Central memory CD8-positive, alpha-beta T cell (primary cell): ENCODE results near the gene USE1.

ENCODE experiments used
- ATAC-seq: fragments of 150-1000 bp; cut with Tn5 transposase; replicated peaks from 2 replicates; pipeline ENCODE4 v1.10.0; 2022; ENCODE audit warnings: mild to moderate bottlenecking, moderate FRiP score, moderate number of reproducible peaks; ENCODE audit not compliant: poor library complexity, severe bottlenecking; ENCODE audit errors: extremely low read depth
- DNase-seq, 2 donors: peaks; one replicate each; pipeline ENCODE4 v3.0.0; 2021; ENCODE audit warnings: low spot score in 2 of 2
- H3K27ac Mint-ChIP-seq: one replicate; pipeline ENCODE4 v1.8.0; 2022; ENCODE audit warnings: low read depth, mild to moderate bottlenecking, moderate library complexity, mixed read lengths
- H3K27me3 Mint-ChIP-seq: one replicate; pipeline ENCODE4 v1.8.0; 2022; ENCODE audit warnings: mixed read lengths
- H3K36me3 Mint-ChIP-seq: one replicate; pipeline ENCODE4 v1.8.0; 2022; ENCODE audit warnings: mild to moderate bottlenecking, moderate library complexity, mixed read lengths; ENCODE audit not compliant: insufficient read depth
- H3K4me1 Mint-ChIP-seq: one replicate; pipeline ENCODE4 v1.8.0; 2022; ENCODE audit warnings: mixed read lengths
- H3K4me3 Mint-ChIP-seq: one replicate; pipeline ENCODE4 v1.8.0; 2022; ENCODE audit warnings: mild to moderate bottlenecking, moderate library complexity, mixed read lengths
- H3K9me3 Mint-ChIP-seq: one replicate; pipeline ENCODE4 v1.8.0; 2022; ENCODE audit warnings: mixed read lengths

The USE1 gene

DNA sequence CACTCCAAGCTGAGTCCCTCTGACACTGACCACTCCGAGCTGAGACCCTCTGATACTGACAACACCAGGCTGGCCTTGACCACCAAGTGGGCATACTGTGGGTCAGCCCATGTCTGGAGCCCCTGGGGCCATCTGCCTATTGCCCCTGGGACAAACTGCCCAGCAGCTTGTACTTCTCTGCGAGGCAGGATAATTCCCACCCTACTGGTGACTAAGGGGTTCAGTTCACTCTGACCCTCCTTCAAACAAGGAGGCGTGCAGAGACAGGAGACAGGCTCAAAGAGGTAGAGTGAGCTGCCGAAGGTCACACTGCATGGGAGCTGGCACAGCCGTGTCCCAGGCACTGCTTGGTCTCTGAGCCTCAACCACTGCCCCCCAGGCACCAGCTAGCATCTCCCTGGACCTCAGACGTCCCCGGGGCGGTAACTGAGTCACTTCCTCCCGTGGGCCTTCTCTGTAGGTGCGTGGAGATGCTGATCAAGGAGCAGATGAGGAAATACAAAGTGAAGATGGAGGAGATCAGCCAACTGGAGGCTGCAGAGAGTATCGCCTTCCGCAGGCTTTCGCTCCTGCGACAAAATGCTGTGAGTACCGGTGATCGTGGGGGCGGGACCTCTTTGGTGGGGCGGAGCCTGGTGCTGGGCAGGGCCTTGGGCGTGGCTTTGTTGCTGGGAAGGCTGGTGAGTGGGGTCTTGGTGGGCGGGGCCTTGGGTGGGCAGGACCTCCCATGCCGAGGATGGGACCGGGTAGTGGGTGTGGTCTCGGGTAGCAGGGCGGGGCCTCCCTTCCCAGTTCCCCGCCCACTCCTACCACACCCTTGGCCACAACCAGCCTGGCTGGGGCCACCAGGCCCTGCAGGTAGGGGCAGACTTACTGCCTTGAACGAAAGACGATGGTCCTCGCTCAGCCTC, 5.8 kb upstream of the USE1 start:
- Mint-ChIP-seq H3K9me3 (no peaks in the 10 kb centered on the region), H3K27ac (peak overlapping the region; percentile 78), H3K27me3 (no peaks in the 10 kb centered on the region), H3K4me3 (no peak overlapping the region), H3K36me3 (peaks cover 44% of the 10 kb centered on the region), H3K4me1 (peaks cover 8% of the 10 kb centered on the region)
- DNase-seq (no peak), ATAC-seq (no peak)

DNA sequence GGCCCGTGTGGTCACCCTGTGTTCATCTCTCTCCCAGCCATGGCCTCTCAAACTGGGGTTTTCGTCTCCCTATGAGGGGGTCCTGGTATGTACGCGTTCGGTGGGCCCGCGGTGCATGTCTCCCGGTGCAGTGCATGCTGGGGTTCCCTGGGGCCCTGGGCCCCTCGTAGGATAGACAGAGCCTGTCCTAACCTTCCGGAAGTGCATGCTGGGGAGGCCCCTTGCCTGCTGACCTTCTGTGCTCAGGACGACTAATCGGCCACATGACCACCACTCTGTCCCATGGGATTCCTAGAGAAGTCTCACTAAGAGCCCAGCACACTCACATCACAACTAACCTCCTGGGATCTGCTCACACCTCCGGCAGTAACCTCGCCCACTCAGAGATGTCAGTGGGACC, 4.9 kb upstream of the USE1 start:
- H3K27me3 Mint-ChIP-seq, result no peaks in the 10 kb centered on the region
- peaks cover 17% of the 10 kb centered on the region for H3K4me1 Mint-ChIP-seq
- H3K36me3 Mint-ChIP-seq, result peaks cover 41% of the 10 kb centered on the region
- DNase-seq (no peak), ATAC-seq (no peak)
- H3K9me3 Mint-ChIP-seq, result no peaks in the 10 kb centered on the region
- no peak overlapping the region for H3K4me3 Mint-ChIP-seq
- H3K27ac Mint-ChIP-seq, result peak overlapping the region; percentile 78

DNA sequence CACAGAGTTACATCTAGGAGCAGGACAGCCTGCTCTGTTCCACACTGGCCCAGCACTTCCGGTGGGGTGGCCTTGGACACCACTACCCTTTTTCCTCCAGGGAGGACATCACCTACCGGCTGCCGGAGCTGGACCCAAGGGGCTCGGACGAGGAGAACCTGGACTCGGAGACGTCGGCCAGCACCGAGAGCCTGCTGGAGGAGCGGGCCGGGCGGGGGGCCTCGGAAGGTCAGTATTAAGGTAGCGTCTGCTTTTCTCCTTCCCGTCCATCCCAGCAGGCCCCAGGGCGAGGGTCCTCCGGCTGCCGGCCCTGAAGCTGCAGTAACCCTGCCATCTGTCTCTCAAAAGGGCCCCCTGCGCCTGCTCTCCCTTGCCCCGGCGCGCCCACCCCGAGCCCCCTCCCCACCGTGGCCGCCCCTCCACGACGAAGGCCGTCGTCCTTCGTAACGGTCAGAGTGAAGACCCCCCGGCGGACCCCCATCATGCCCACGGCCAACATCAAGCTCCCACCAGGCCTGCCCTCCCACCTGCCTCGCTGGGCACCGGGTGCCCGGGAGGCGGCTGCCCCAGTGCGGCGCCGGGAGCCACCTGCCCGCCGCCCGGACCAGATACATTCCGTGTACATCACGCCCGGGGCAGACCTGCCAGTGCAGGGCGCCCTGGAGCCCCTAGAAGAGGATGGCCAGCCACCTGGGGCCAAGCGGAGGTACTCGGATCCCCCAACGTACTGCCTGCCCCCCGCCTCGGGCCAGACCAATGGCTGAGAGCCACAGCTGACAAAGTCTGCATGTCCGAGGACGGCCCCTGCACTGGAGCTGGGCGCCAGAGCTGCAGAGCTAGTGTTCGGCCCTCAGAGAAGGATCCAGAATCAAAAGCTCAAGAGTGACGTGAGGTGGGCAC, 3.4 kb upstream of the USE1 start:
- H3K27ac Mint-ChIP-seq, result no peak overlapping the region
- DNase-seq (no peak), ATAC-seq (no peak)
- peaks cover 35% of the 10 kb centered on the region for H3K36me3 Mint-ChIP-seq
- no peak overlapping the region for H3K4me3 Mint-ChIP-seq
- no peaks in the 10 kb centered on the region for H3K27me3 Mint-ChIP-seq
- peaks cover 19% of the 10 kb centered on the region for H3K4me1 Mint-ChIP-seq
- no peaks in the 10 kb centered on the region for H3K9me3 Mint-ChIP-seq

DNA sequence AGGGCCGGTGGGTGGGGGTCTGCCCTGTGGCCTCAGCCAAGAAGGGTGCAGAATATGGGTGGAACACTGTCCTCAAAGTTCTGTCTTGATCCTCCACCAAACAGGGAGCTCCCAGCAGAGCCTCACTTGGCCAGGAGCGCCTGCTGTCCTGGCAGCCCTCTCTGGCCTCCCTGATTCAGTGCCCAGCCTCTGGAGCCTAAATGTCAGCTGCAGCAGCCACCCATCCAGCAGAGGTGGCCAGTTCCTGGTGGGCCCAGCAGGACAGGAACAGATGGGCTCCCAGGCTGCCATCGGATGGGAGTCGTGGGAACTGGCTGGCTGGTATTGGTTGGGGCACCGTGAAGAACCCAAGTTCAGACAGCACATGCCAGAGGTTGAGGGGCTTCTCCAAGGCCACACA, 1.8 kb upstream of the USE1 start:
- no peaks in the 10 kb centered on the region for H3K9me3 Mint-ChIP-seq
- DNase-seq (no peak), ATAC-seq (no peak)
- H3K27me3 Mint-ChIP-seq, result no peaks in the 10 kb centered on the region
- peaks cover 40% of the 10 kb centered on the region for H3K36me3 Mint-ChIP-seq
- no peak overlapping the region for H3K27ac Mint-ChIP-seq
- H3K4me1 Mint-ChIP-seq, result peaks cover 19% of the 10 kb centered on the region
- peak overlapping the region; percentile 20 for H3K4me3 Mint-ChIP-seq

DNA sequence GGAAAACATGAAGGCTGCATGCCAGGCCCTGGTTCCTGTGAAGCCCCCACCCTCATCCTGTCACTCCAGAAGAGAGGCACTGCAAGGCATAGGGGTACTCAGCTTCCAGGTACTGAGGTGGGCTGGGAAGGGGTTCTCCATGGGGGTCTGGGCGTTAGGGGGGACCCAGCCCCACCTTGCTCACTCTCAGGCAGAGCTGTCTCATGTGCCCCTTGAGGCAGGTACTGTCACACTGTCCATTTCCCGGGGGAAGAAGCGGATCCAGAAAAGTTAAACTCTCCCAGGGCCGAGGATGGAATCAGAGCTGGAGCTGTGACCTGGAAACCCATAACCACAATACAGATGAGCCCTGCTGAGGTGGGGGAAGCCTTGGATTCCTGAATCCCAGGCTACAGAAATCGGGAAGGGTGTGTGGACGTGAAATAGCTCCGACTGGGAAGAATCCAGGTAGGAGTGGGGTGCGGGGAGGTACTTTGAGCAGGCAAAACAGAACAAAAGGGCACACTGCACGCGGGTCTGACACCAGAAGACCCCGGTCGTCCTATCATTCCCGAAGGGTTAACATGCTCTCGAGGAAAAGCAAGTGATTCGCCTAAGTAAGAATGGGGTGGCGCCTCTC, 540 bp upstream of the USE1 start:
- peaks cover 12% of the 10 kb centered on the region for H3K4me1 Mint-ChIP-seq
- DNase-seq (no peak), ATAC-seq (no peak)
- H3K9me3 Mint-ChIP-seq, result no peaks in the 10 kb centered on the region
- H3K27me3 Mint-ChIP-seq, result no peaks in the 10 kb centered on the region
- H3K27ac Mint-ChIP-seq, result peak overlapping the region; percentile 95
- H3K36me3 Mint-ChIP-seq, result peaks cover 41% of the 10 kb centered on the region
- peak overlapping the region; percentile 85 for H3K4me3 Mint-ChIP-seq

DNA sequence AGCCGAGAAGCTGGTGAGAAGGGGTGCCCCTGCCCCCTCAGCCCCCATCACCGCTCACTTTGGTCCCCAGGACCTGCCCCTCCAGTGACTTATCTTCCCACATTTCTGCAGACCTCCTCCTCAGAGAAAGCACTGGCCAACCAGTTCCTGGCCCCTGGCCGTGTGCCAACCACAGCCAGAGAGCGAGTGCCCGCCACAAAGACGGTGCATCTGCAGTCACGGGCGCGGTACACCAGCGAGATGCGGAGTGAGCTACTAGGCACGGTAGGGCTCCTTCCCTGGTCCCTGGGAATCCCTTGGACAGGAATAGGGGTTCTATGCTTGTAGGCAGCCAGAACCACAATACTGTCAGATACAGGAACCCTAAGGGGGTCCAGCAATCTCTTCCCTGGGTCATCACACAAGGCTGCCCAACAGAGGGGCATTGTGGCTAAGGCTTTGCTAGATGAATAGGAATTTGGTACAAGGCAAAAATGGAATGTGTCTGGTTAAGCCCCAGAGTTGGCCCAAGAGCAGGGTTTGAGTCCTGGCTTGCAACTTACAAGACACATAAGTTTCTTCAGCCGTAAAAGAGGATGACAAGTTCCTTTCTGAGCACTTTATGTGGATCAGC, 1.0 kb downstream of the USE1 start:
- Mint-ChIP-seq H3K4me1 (peaks cover 12% of the 10 kb centered on the region), H3K27ac (peak overlapping the region; percentile 95)

DNA sequence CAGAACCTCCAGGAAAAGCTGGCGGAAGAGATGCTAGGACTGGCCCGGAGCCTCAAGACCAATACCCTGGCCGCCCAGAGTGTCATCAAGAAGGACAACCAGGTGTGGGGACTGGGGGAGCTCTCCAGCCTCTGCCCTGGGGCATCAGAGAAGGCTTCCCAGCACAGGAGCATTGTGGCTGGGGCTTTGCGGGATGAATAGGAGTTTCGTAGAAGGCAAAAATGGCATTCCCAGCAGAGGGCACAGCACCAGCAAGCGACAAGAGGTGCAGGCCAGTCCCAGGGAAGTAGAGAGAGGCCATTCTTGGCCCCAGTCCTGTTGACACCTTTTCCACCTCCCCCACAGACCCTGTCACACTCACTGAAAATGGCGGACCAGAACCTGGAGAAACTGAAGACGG, 4.1 kb downstream of the USE1 start:
- ATAC-seq (no peak), DNase-seq (no peak)
- Mint-ChIP-seq H3K4me1 (peaks cover 11% of the 10 kb centered on the region), H3K27ac (no peak overlapping the region), H3K27me3 (no peaks in the 10 kb centered on the region), H3K4me3 (no peak overlapping the region), H3K36me3 (peaks cover 25% of the 10 kb centered on the region), H3K9me3 (no peaks in the 10 kb centered on the region)

More for the DNA sequence above, 1.0 kb downstream of the USE1 start:
- peaks cover 39% of the 10 kb centered on the region for H3K36me3 Mint-ChIP-seq
- ATAC-seq, result no peak
- no peaks in the 10 kb centered on the region for H3K27me3 Mint-ChIP-seq
- no peaks in the 10 kb centered on the region for H3K9me3 Mint-ChIP-seq
- no peak for DNase-seq
- H3K4me3 Mint-ChIP-seq, result peak overlapping the region; percentile 85

DNA sequence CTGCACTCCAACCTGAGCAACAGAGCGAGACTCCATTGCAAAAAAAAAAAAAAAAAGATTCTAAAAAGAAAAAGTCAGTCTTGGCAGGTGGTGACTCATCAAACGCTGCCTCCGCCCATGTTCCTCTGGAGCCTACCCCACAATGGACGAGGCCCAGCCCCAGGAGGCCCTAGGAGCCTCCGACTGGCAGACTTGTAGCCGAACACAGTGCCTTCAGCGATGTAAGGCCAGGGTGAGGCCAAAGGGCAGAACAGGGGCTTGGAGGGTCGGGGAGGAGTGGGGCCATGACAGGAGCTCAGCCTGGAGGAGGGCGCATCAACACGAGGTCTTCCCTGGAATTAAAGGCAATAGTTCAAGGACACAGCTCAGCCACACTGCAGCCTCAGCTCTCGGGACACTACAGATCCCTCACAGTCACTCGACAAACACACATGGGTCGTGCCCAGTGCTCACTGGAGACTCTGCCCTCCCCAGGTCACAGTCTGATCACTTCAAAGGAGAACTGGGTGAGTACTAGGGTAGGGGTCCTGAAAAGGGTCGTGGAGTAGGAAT, 5.1 kb downstream of the USE1 start:
- DNase-seq (no peak), ATAC-seq (no peak)
- Mint-ChIP-seq H3K27me3 (no peaks in the 10 kb centered on the region), H3K4me3 (no peak overlapping the region), H3K36me3 (peaks cover 19% of the 10 kb centered on the region), H3K27ac (no peak overlapping the region), H3K4me1 (peaks cover 1% of the 10 kb centered on the region), H3K9me3 (no peaks in the 10 kb centered on the region)

DNA sequence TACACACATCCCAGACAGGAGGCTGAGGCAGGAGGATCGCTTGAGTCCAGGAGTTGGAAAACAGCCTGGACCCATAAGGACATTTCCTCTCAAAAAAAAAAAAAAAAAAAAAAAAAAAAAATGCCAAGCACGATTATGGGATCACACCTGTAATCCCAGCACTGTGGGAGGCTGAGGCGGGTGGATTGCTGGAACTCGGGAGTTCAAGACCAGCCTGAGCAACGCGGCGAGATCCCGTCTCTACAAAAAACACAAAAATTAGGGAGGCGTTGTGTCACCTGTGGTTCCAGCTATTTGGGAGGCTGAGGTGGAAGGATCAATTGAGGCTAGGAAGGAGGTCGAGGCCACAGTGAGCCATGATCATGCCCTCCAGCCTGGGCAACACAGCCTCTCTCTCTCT, 9.9 kb downstream of the USE1 start:
- Mint-ChIP-seq H3K27me3 (no peaks in the 10 kb centered on the region), H3K4me3 (peak overlapping the region; percentile 88), H3K27ac (peak overlapping the region; percentile 94), H3K9me3 (no peaks in the 10 kb centered on the region), H3K4me1 (peaks cover 6% of the 10 kb centered on the region), H3K36me3 (peaks cover 13% of the 10 kb centered on the region)
- DNase-seq (no peak), ATAC-seq (no peak)

DNA sequence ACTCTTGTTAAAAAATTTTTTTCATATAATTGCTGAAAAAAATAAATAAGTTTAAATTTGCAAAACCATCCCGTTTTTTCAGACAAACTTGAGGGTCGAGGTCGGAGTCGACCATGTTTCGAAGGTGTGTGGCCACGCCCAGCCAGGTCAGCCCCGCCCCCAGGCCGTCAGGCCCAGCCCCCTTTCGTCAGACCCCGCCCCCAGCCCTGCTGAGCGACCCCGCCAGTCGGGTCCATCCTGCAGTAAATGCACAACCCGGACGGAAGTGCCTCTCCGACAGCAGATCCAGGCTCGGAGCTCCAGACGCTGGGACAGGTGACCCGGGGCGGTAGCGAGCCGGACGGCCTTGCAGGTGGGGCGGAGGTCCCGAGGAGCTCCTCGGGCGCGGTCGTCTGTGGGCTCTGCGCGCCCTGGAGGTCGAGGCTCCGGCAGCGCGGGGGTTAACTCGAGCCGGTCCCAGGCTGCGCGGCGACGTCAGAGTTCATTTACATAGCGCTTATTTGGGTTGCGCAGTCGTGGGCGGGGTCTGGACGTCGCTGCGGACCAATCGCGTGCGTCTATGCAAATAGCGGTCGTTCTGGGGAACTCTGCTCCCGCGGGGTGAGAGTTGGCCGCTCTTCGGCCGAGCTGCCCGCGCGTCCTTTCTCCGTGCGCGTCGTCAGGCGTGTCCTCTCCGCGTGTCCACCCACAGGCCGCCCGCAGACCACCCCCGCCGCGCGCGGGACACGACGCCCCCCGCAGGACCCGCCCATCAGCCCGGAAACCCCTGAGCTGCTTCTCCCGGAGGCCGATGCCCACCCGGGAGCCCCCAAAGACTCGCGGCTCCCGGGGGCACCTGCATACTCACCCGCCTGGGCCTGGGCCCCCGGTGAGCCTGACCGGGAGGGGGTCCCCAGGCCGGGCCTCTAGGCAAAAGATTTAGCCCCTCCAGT, 11.1 kb downstream of the USE1 start, which contains the start of gene OCEL1:
TSS of gene OCEL1 (plus strand) at position 225 of the 932 bp plus-strand sequence. CDS start at position 247, 22 bp downstream.
- peaks cover 9% of the 10 kb centered on the region for H3K36me3 Mint-ChIP-seq
- peaks cover 6% of the 10 kb centered on the region for H3K4me1 Mint-ChIP-seq

DNA sequence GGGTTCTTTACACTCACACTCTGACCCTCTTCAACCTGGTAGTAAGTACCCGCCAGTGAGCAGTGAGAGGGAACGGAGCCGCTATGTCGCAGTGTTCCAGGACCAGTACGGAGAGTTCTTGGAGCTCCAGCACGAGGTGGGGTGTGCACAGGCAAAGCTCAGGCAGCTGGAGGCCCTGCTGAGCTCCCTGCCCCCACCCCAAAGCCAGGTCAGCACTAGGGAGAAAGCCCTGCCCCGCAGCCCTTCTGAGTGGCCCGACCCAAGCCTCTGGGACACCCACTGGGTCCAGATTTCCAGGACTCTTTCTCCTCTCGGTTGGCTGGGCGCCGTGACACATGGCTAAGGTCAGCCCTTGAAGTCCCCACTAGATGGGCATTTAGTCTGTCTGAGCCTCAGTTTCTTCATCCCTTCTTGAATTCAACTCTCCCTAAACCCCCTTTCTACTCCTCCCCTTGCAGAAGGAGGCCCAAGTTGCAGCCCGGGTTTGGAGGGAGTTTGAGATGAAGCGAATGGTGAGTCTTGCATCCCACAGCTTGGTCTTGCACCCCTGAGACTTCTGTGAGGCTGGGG, 12.7 kb downstream of the USE1 start:
- Mint-ChIP-seq H3K4me1 (peaks cover 6% of the 10 kb centered on the region), H3K36me3 (peaks cover 10% of the 10 kb centered on the region), H3K27me3 (no peaks in the 10 kb centered on the region), H3K9me3 (no peaks in the 10 kb centered on the region), H3K27ac (no peak overlapping the region), H3K4me3 (no peak overlapping the region)
- no peak for ATAC-seq
- no peak for DNase-seq

More for the DNA sequence above, 11.1 kb downstream of the USE1 start, which contains the start of gene OCEL1:
- ATAC-seq, result peak; percentile 95
- peak within 1 kb of the TSS; percentile 88 for H3K4me3 Mint-ChIP-seq
- H3K9me3 Mint-ChIP-seq, result no peaks in the 10 kb centered on the region
- H3K27me3 Mint-ChIP-seq, result no peaks in the 10 kb centered on the region
- H3K27ac Mint-ChIP-seq, result peak within 1 kb of the TSS; percentile 94
- DNase-seq, result peak; percentile 93
